ENCODE data around the gene TJP3.
"Not testable (repeated sequence)": the region's sequence is repeated elsewhere in the genome, so short reads cannot be mapped to it uniquely, and the experiment has no call there.

The TJP3 gene

GRCh38 chr19:3708207-3708931, at the start of gene TJP3:
TSS of gene TJP3 (plus strand) at chr19:3708384. CDS start at chr19:3728433, 20,049 bp downstream.
- DNase-seq: no peak

- DNase-seq: no peak
Measured at GRCh38 chr19:3658870-3659745, 49.1 kb upstream of the TJP3 start.

GRCh38 chr19:3659746-3660112, 48.5 kb upstream of the TJP3 start:
- DNase-seq: no peak

- no peak for DNase-seq
Measured at GRCh38 chr19:3660493-3661219, 47.5 kb upstream of the TJP3 start.

- no peak for DNase-seq
Measured at GRCh38 chr19:3661284-3662238, 46.6 kb upstream of the TJP3 start.

GRCh38 chr19:3663838-3664237, 44.3 kb upstream of the TJP3 start:
- no peak for DNase-seq

- no peak for DNase-seq
Measured at GRCh38 chr19:3664879-3665642, 43.1 kb upstream of the TJP3 start.

GRCh38 chr19:3665681-3666544, 42.3 kb upstream of the TJP3 start:
- DNase-seq: no peak

- not testable (repeated sequence) for DNase-seq
Measured at GRCh38 chr19:3666545-3666856, 41.7 kb upstream of the TJP3 start.

GRCh38 chr19:3667037-3667638, 41.0 kb upstream of the TJP3 start:
- no peak for DNase-seq

- DNase-seq: no peak
Measured at GRCh38 chr19:3667766-3668165, 40.4 kb upstream of the TJP3 start.

GRCh38 chr19:3668331-3669081, 39.7 kb upstream of the TJP3 start:
- DNase-seq: no peak

GRCh38 chr19:3669082-3669946, 38.9 kb upstream of the TJP3 start:
- no peak for DNase-seq

GRCh38 chr19:3669947-3670795, 38.0 kb upstream of the TJP3 start:
- DNase-seq: no peak

GRCh38 chr19:3670796-3671679, 37.1 kb upstream of the TJP3 start:
- no peak for DNase-seq

Measured in NCI-H1105 (cell line).